ENCODE data around the gene SLC7A4.

Gene SLC7A4

GRCh38 chr22:20997536-20998257 is 34.7 kb downstream of the SLC7A4 start:
- DNase-seq = no peak

GRCh38 chr22:20996598-20997535 is 35.5 kb downstream of the SLC7A4 start:
- DNase-seq = no peak

- DNase-seq = no peak
Observed at GRCh38 chr22:20996031-20996410, 36.3 kb downstream of the SLC7A4 start.

- no peak for DNase-seq
Observed at GRCh38 chr22:20995329-20996030, 36.9 kb downstream of the SLC7A4 start.

DNA sequence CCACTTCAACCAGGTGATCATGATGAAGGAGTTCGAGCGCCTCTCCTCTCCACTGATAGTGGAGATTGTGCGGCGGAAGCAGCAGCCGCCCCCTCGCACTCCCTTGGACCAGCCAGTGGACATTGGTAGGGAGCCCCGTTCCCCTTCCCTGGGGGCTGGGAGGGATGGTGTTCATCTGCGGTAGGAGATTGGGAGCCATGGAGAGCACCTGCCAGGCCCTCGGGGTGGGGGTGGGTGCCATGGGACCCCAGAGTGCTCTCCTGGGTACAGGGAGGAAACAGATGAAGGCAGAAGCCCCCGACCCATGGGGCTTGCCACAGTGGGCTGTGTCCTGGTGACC is 37.5 kb downstream of the SLC7A4 start:
- no peak for DNase-seq

- DNase-seq = no peak
Observed at GRCh38 chr22:20994128-20994901, 38.0 kb downstream of the SLC7A4 start.

GRCh38 chr22:20993304-20994127 is 38.8 kb downstream of the SLC7A4 start:
- no peak for DNase-seq

DNA sequence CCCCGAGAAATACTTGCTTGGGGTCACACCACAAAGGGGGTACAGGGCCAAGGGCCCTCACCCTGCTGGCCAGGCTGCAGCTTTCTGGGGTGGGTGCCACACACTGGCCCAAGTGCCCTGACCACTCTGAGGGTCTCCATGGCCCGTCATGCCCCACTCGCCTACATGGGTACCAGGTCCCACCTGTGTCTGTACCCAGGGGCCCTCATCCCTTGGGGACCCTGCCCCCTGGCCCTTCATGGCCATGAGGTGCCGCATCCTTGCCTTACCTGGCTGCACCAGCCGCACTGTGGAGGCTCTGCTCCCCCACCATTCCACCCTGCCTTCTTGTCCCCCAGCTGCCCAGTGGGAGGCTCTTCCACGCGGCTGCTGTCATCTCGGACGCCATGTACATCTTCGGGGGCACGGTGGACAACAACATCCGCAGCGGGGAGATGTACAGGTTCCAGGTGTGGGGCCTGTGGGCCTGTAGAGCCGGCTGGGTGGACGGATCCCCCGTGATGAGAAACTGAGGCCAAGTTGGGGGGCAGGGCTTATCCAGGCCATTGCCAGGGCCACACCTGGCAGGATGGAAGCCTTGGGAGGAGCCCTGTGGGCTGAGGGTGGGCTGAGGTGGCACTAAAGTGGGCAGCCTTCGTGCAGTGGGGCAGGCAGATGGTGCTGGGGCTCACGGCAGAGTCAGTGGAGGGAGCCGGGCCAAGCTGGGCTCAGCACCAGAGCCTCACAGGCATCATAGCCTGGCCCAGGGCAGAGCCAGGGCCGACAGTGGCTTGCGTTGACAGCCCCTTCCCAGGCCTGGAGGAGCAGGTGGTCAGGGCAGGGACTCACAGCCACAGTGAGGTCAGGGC is 39.7 kb downstream of the SLC7A4 start:
- DNase-seq = no peak

DNA sequence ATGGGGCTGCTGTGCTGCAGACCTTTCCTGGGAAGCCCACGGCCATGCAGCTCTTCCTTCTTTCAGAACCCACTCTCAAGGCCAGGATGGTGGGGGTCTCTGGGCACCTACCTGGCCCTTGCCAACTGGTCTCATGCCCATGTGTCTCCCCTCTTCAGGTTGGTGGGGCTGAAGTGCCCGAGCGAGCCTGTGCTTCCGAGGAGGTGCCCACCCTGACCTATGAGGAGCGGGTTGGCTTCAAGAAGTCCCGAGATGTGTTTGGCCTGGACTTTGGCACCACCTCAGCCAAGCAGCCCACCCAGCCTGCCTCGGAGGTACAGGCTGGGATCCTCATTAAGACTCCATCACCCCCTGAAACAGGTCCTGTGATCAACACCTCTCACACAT is 40.3 kb downstream of the SLC7A4 start:
- no peak for DNase-seq

- no peak for DNase-seq
Observed at GRCh38 chr22:20991252-20992055, 40.9 kb downstream of the SLC7A4 start.

- no peak for DNase-seq
Observed at GRCh38 chr22:20990184-20991180, 41.9 kb downstream of the SLC7A4 start.

DNA sequence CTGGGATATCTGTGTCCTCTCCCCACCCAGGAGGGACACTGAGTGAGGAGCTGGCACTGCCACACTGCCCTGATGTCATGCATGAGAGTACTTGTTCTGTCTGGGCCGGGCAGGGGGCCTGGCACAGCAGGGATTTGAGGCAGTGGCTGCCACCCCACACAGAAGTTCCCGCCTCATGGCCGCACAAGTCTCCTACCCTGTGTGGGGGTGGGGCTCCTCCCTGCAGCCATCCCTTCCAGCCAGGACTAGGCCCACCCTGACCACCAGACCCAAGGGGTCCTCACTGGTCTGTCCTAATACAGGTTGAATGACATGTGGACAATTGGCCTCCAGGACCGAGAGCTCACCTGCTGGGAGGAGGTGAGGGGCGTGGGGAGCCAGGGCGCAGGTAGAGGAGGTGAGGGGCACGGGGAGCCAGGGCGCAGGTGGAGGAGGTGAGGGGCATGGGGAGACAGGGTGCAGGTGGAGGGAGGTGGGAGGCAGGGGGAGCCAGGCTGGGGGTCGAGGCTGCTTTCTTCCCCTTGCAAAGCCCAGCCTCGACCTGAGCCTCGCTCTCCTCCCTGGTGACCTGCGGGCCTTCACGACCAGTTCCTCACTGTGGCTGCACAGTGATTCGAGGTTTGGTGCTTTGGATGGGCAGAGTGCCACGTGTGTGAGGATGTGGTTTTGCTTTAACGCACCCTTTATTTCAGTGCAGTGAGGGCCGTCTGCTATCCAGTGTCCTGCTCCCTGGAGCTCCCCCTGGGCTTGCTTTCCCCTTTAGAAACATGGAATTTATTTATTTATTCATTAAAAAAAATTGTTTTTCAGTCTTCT is 42.8 kb downstream of the SLC7A4 start:
- DNase-seq = no peak

- DNase-seq = no peak
Observed at GRCh38 chr22:20988573-20989322, 43.6 kb downstream of the SLC7A4 start.

GRCh38 chr22:20987375-20987774 is 45.0 kb downstream of the SLC7A4 start:
- DNase-seq = no peak

GRCh38 chr22:20986365-20986764 is 46.0 kb downstream of the SLC7A4 start:
- DNase-seq = no peak

DNA sequence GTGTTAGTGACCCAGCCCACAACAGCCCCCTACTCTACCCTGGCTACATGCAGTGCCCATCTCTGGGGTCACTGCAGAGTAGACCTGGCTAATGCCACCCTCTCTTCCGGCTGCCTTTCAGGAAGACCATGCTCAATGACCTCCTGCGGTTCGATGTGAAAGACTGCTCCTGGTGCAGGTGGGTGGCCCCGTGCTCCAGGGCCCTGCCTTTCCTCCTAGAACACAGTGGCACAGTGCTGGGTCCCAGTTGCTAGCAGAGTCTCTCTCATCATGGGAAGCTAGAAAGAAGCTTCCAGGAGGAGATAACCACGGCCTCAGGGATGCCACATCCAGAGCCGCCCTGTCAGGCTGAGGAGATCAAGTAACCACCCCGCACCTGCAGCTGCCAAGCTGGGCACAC is 46.6 kb downstream of the SLC7A4 start:
- no peak for DNase-seq
